ENCODE measurements around the gene ACY1.

- TF ChIP-seq FOSL2 (IDR thresholded peaks at IDR 0.05): no peak
- no peak for TF ChIP-seq FOSL2 (CRISPR knock-in tag; IDR thresholded peaks at IDR 0.05)
- TF ChIP-seq CTCF (IDR thresholded peaks at IDR 0.05): no peak
- TF ChIP-seq RAD21 (conservative IDR thresholded peaks at IDR 0.05 in 1 of 2, IDR thresholded peaks at IDR 0.05 in 1 of 2): no peak
- no peak for TF ChIP-seq GATA3 (IDR thresholded peaks at IDR 0.05; ENCODE audit: borderline replicate concordance)
- no peak for TF ChIP-seq POLR2A (IDR thresholded peaks at IDR 0.05; ENCODE audit: low read length)
- TF ChIP-seq NFE2L2 (conservative IDR thresholded peaks at IDR 0.05; ENCODE audit: low read length): no peak
- TF ChIP-seq EP300 (IDR thresholded peaks at IDR 0.05): no peak
- TF ChIP-seq SREBF2 (IDR thresholded peaks at IDR 0.05): no peak
- TF ChIP-seq JUNB (IDR thresholded peaks at IDR 0.05): no peak
- no peak for TF ChIP-seq ZNF302 (CRISPR knock-in tag; IDR thresholded peaks at IDR 0.05)
Observed at GRCh38 chr3:51934991-51935885, 48.1 kb upstream of the ACY1 start.

Data from A549 (cell line).